ENCODE measurements around the gene SLC2A3.

- no peak for TF ChIP-seq CTCF (IDR thresholded peaks at IDR 0.05; ENCODE audit: borderline replicate concordance, extremely low read depth, low read length, poor library complexity, severe bottlenecking)
- TF ChIP-seq EZH2 (IDR thresholded peaks at IDR 0.05; ENCODE audit: borderline replicate concordance, low read depth, low read length, severe bottlenecking), result no peak
These were observed 11.0 kb upstream of the SLC2A3 start for GRCh38 chr12:7947011-7947410.

All from DND-41 (cell line).